GM12873 (cell line): ENCODE measurements around the gene TSPAN15.

ENCODE experiments used
- TF ChIP-seq, protein P1 (sequence below): IDR thresholded peaks from 2 replicates; pipeline ENCODE4 v1.5.1; 2012; ENCODE audit warnings: low read depth, mild to moderate bottlenecking, moderate library complexity, low read length, control low read depth; ENCODE audit not compliant: insufficient read depth; ENCODE audit errors: missing control alignments

Gene TSPAN15

DNA sequence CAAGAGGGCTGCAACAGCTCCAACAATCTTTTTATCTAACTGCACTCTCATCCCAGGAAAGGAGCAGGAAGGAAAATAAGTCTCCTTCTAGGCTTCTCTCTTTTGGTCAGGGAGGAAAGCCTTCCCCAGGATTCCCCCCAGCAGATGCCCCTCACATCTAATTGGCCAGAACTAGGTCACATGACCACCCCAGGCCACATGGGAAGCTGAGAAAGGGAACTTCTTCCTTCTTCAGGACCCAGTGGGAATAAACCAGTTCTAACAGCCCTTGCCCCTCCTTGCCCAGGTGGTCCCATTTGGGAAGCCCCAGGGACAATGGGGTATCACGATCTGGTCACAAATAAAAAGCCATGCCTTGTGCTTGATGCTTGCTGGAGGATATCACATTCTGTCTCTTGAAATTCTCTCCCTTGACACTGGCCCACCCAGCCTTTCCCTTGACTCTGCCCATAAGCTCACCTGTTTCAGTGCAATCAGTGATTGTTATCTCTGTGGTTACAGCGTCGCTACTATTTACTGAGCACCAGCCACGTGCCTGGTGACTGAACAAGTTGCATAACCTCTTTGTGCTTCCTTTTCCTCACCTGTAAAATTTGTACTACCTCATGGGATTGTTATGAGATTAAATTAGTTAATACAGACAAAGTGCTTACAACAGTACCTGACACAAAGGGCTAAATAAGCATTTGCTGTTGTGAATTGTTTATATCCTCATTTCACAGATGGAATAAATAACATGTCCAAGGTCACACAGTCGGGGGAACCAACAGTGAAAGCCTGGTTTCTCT is 25.6 kb upstream of the TSPAN15 start:
- TF ChIP-seq, protein P1, sequence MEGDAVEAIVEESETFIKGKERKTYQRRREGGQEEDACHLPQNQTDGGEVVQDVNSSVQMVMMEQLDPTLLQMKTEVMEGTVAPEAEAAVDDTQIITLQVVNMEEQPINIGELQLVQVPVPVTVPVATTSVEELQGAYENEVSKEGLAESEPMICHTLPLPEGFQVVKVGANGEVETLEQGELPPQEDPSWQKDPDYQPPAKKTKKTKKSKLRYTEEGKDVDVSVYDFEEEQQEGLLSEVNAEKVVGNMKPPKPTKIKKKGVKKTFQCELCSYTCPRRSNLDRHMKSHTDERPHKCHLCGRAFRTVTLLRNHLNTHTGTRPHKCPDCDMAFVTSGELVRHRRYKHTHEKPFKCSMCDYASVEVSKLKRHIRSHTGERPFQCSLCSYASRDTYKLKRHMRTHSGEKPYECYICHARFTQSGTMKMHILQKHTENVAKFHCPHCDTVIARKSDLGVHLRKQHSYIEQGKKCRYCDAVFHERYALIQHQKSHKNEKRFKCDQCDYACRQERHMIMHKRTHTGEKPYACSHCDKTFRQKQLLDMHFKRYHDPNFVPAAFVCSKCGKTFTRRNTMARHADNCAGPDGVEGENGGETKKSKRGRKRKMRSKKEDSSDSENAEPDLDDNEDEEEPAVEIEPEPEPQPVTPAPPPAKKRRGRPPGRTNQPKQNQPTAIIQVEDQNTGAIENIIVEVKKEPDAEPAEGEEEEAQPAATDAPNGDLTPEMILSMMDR, result no peak

DNA sequence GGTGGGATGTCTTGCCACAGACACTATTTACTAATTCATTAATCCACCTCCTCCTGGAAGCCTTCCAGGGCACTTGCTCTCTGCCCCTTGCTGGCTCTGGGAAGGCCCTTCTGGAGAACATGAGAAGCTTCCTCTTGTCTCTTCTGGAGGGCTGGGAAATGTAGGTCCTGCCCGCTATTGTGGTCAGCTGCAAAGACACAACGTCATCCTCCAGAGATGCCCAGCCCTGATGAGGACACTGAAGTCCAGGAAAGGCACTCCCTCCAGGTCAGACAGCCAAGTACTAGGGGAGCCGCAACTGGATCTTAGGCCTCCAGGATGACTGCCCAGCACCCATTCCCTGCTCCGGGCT is 24.9 kb upstream of the TSPAN15 start:
- TF ChIP-seq, protein P1, result no peak

DNA sequence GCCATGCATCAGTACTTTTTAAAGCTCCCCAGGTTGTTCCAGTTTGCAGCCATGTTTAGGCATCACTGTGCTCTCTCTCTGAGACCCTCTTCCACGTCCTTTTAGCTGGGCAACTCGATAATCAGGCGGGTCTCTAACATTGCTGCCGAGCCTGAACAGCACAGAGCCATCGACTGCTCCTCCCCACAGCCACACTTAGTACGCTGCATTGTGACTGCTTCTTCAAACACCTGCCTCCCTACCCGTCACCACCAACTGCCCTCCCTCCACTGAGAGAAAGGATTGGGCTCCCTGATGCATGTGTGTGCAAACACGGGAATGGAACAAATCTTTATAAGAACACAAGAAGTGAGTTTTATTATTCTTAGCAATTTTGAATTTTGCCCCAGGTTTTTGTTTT is 23.1 kb upstream of the TSPAN15 start:
- TF ChIP-seq, protein P1, result no peak

DNA sequence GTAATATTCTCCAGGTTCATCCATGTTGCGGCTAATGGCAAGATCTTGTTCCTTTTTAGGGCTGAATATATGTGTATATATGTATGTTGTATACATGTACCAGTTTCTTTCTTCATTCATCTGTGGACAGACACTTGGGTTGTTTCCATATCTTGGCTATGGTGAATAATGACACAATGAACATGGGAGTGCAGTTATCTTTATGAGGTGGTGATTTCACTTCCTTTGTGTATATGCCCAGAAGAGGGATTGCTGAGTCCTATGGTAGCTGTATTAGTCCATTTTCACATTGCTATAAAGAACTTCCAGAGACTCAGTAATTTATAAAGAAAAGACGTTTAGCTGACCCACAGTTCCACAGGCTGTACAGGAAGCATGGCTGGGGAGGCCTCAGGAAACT is 17.1 kb upstream of the TSPAN15 start:
- TF ChIP-seq, protein P1, result no peak

DNA sequence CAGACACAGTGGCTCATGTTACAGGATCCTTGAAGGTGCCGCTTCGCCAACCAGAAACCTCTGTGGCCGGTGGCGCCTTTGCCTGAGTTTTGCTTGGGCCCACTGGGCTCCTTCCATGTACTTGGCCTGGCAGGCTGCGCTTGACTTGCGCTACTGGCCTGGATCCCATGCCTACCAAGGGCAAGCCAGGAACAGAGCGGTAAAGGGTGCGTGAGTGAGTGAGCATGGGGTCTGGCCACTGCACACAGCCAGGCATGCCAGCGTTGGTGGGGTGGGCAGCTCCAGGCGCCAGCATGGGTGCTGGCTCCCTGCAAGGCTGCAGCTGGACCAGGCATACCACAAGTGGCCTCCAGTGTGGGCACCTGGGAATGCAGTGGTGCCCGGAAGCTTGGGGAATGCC is 16.3 kb upstream of the TSPAN15 start:
- TF ChIP-seq, protein P1, result no peak

DNA sequence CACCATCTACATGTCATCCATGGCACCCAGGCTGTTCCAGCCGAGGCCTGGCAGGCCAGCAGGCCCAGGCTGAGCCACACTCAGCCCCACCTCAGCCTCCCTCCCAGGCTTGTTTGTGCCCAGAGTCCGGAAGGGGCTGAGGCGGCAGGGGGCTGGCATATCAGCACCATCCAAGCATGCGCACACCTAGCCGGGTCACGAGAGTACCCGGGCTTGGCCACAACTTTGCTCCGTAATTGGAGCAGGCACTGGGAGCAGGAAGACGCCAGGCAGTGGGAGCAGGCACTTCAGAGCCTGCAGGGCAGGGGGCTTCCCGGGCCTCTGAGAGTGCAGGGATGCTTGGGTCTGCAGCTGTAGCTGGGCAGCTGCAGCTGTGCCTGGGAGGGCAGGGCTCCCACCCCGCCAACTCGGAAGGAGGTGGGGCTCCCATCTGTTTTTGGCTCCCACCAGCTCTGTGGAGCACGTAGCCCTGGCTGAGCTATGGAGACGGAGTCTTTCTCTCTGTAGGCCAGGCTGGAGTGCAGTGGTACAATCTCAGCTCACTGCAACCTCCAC is 15.2 kb upstream of the TSPAN15 start:
- TF ChIP-seq, protein P1, result no peak

DNA sequence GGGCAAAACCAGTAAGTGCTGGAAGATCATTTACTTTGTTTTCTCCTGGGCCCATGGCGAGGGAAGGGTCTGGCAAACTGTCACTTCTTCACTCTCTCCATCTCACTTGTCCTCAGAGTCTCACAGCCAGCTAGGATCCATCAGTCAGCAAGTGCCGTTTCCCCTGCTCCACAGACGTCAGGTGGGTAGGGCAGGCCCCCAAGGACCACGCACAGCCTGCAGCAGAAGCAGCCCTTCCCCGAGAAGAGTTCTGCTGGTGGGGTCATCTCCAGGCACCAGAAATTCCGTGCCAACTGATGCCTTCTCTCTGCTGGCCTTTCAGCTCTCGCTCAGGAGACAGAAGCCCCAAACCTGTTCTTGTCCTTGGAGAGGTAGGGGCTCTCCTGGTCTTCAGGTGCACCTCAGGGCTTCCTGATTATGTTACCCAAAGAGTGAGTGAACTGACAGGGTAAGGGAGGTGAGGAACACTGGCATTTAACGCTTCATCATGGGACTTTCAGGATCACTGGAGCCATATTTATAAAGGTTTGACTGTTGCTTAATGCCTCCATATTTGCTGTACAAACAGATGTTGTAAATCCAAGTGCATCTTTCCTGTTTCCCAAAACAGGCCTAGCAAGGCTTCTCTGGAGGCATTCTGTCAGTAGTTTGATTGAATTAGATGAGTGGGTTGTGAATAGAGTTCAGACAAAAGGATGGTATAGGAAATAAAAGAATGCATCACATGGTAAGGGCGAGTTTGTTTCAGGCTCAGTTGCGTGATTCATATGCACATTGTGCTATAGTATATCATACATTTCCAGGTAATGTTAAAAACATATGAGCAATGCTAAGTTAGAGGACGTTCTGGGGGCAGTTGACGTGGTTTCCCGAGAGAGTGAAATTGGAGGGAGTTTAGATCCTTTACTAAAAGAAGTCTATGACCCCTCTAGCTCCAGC is 13.7 kb upstream of the TSPAN15 start:
- TF ChIP-seq, protein P1, result no peak
